SHP77 treated with DMSO at 0.1 percent for 48 hours (cell line): ENCODE data around the gene CNNM2.
"Not testable (repeated sequence)": the region's sequence is repeated elsewhere in the genome, so short reads cannot be mapped to it uniquely, and the experiment has no call there.

Source experiments
- DNase-seq: peaks from one replicate; lab custom pipeline; 2025; lab: John Stamatoyannopoulos, UW

The CNNM2 gene

GRCh38 chr10:103109821-103110220, 191.7 kb downstream of the CNNM2 start:
- no peak for DNase-seq

GRCh38 chr10:103110407-103110806, 192.3 kb downstream of the CNNM2 start:
- DNase-seq: no peak

- no peak for DNase-seq
Observed at GRCh38 chr10:103111031-103111917, 193.2 kb downstream of the CNNM2 start.

GRCh38 chr10:103111918-103112877, 194.1 kb downstream of the CNNM2 start:
- no peak for DNase-seq

GRCh38 chr10:103114876-103115275, 196.8 kb downstream of the CNNM2 start:
- DNase-seq: no peak

GRCh38 chr10:103117247-103117646, 199.2 kb downstream of the CNNM2 start:
- DNase-seq: no peak

GRCh38 chr10:103120546-103120945, 202.5 kb downstream of the CNNM2 start:
- no peak for DNase-seq

- DNase-seq: no peak
Observed at GRCh38 chr10:103120977-103121735, 203.1 kb downstream of the CNNM2 start.

- DNase-seq: no peak
Observed at GRCh38 chr10:103123282-103124024, 205.4 kb downstream of the CNNM2 start.

GRCh38 chr10:103124420-103125096, 206.5 kb downstream of the CNNM2 start:
- no peak for DNase-seq

GRCh38 chr10:103125323-103126267, 207.5 kb downstream of the CNNM2 start:
- DNase-seq: no peak

GRCh38 chr10:103127241-103127640, 209.1 kb downstream of the CNNM2 start:
- DNase-seq: no peak

- not testable (repeated sequence) for DNase-seq
Observed at GRCh38 chr10:103130180-103130579, 212.1 kb downstream of the CNNM2 start.

GRCh38 chr10:103130910-103131309, 212.8 kb downstream of the CNNM2 start:
- no peak for DNase-seq

- not testable (repeated sequence) for DNase-seq
Observed at GRCh38 chr10:103135168-103135567, 217.1 kb downstream of the CNNM2 start.

GRCh38 chr10:103139803-103140202, 221.7 kb downstream of the CNNM2 start:
- no peak for DNase-seq
